H1 (cell line): Measurements from ENCODE around the gene DCLK1. TPM values are rescaled to one million over a fixed set of nuclear protein-coding genes. Genes with fewer than 3 reads are reported as not detected.

Experiments used
- POU5F1 ChIP-seq: IDR thresholded peaks from 2 replicates; pipeline ENCODE4 v1.6.1; 2011; ENCODE audit warnings: low read depth, mild to moderate bottlenecking, low read length, moderate library complexity
- SP1 ChIP-seq: IDR thresholded peaks from 2 replicates; pipeline ENCODE4 v1.6.1; 2011; ENCODE audit warnings: low read depth, low read length
- TAF1 ChIP-seq: IDR thresholded peaks from 2 replicates; pipeline ENCODE4 v1.6.1; 2011; ENCODE audit warnings: mild to moderate bottlenecking, low read depth, low read length
- polyA plus RNA-seq, 7 experiments: library from polyadenylated mRNA; depleted of rRNA in 3 of 7; stranded (reverse) in 5 of 7; unstranded in 2 of 7; fragments of >200 nt in 5 of 7; fragments of 200-250 nt in 2 of 7; gene quantifications; 1 replicate in 5 of 7; 2 replicates in 1 of 7; 4 replicates in 1 of 7; pipeline versions ENCODE4 v1.2.1 to v1.2.3, GENCODE V29; 2011 to 2013; ENCODE audit warnings: missing spikeins in 2 of 7, mixed read lengths in 2 of 7
- total RNA-seq: library from RNA; stranded (reverse); fragmentation: NEBNext Ultra II Directional; extraction: Animal tissue kit (Norgen Biotek cat#: 25700); gene quantifications from 2 replicates; pipeline ENCODE4 v1.2.1, GENCODE V29; 2021

Gene DCLK1
- total and polyA plus RNA-seq, 2 of the 8 experiments (the other 6 are each of a cell fraction or from before 2014, with no cell fraction given) = 22.8 to 41.0 TPM

- TF ChIP-seq TAF1 (no peak), POU5F1 (no peak), SP1 (no peak)
- TF ChIP-seq, all 59 proteins: peak for 0
Measured at GRCh38 chr13:35923347-35923746, 207.8 kb downstream of the DCLK1 start (continued).
